Putamen (tissue), 1 donor: ENCODE data around the gene FOSB.
A peak's percentile ranks its signal among the peaks of the same experiment; 100 is the strongest.

Source experiments
- DNase-seq: peaks from one replicate; pipeline ENCODE4 v3.0.0-alpha.2; 2016; ENCODE audit warnings: low spot score

Gene FOSB

GRCh38 chr19:45485305-45486077 is 17.7 kb downstream of the FOSB start:
- peak; percentile 94 for DNase-seq

GRCh38 chr19:45488708-45489107 is 20.9 kb downstream of the FOSB start:
- no peak for DNase-seq

DNA sequence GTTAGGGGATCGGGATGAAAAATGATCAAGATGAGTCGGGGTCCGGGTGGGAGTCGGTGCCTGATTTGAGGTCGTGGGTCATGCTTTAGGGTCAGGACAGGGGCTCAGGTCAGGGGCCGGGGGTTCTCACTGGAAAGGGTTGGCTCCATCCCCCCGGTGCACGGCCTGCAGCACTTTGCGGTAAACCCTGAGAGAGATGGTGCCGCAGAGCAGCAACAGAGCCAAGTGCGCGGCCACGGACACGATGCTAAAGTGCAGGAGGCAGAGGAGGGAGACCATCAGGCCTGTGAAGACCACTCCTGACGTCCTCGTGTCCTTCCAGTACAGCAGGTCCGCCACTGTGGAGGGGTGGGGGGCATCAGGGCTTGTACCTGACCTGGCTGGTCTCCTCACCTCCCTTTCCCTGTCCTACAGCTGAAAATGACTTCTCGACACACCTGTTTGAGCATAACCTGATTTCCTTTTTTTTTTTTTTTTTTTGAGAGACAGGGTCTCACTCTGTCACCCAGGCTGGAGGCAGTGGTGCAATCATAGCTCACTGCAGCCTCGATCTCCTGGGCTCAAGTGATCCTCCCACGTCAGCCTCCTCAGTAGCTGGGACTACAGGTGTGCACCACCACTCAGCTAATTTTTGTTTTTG is 21.5 kb downstream of the FOSB start:
- DNase-seq, result no peak

GRCh38 chr19:45492137-45492626 is 24.4 kb downstream of the FOSB start:
- DNase-seq, result no peak

GRCh38 chr19:45492627-45493470 is 25.1 kb downstream of the FOSB start:
- no peak for DNase-seq

- DNase-seq, result no peak
These were observed 26.6 kb downstream of the FOSB start for GRCh38 chr19:45494261-45494916.

DNA sequence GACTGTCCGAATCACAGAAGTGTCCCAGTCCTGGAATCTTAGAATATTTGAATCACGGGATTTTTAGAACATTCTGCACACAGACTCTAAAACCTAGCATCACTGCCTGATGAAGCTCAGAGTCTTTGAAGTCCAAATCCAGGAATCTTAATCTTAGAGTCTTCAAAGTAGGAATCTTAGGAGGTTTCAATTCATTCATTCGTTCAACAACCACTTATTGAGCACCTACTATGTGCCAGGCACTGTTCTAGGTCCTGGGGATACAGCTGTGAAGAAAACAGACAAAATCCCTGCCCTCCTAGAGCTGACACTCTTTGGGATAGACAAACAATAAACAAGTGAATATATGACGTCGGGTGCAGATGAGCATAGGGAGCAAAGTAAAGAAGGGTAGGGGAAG is 27.4 kb downstream of the FOSB start:
- DNase-seq, result no peak

DNA sequence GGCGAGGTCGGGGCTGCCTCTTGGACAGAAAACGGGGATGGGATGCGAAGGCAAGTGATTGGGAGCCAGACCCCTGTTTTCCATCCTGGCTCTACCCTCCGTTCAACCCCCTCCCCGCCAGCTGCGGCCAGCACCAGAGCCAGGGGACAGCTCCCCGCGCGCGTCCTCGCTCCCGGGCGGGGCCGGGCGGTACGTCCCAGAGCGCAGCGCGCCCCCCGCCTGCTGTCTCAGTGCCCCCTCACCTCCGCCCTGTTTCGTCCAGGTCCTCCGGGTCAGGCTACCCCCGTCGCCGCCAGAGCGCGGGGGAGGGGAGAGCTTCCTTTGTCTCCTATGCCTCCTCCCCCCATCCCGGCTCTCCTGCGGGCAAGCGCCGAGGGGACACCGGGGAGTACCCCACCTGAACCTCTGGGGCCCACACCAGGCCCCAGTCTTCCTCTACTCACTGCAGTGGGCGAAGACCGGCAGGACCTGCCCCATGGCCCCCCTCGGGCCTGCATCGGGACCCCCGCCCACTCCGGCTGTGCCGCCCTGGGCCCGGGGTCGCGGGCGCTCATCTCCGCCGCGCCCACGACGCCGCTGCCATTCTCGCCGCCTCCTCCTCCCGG is 28.7 kb downstream of the FOSB start:
- no peak for DNase-seq

GRCh38 chr19:45497791-45498190 is 30.0 kb downstream of the FOSB start:
- DNase-seq, result no peak

DNA sequence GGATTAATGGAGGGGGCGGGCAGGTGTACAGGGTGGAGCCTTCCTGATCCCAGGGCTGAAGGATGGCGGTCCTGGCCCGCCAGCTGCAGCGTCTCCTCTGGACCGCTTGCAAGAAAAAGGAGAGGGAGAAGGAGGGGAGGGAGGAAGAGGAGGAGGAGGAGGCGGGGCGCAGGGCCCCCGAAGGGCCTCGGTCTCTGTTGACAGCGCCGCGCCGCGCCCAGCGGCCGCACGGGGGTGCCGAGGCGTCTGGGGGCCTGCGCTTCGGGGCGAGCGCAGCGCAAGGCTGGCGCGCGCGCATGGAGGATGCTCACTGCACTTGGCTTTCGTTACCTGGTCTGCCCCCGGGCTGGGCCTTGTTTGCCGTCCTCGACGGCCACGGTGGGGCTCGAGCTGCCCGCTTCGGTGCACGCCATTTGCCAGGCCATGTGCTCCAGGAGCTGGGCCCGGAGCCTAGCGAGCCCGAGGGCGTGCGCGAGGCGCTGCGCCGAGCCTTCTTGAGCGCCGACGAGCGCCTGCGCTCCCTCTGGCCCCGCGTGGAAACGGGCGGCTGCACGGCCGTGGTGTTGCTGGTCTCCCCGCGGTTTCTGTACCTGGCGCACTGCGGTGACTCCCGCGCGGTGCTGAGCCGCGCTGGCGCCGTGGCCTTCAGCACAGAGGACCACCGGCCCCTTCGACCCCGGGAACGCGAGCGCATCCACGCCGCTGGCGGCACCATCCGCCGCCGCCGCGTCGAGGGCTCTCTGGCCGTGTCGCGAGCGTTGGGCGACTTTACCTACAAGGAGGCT is 30.8 kb downstream of the FOSB start, which contains the start of gene PPM1N:
TSS of gene PPM1N (plus strand) at position 33 of the 785 bp plus-strand sequence. CDS start at position 63, 30 bp downstream.
- DNase-seq, result no peak

DNA sequence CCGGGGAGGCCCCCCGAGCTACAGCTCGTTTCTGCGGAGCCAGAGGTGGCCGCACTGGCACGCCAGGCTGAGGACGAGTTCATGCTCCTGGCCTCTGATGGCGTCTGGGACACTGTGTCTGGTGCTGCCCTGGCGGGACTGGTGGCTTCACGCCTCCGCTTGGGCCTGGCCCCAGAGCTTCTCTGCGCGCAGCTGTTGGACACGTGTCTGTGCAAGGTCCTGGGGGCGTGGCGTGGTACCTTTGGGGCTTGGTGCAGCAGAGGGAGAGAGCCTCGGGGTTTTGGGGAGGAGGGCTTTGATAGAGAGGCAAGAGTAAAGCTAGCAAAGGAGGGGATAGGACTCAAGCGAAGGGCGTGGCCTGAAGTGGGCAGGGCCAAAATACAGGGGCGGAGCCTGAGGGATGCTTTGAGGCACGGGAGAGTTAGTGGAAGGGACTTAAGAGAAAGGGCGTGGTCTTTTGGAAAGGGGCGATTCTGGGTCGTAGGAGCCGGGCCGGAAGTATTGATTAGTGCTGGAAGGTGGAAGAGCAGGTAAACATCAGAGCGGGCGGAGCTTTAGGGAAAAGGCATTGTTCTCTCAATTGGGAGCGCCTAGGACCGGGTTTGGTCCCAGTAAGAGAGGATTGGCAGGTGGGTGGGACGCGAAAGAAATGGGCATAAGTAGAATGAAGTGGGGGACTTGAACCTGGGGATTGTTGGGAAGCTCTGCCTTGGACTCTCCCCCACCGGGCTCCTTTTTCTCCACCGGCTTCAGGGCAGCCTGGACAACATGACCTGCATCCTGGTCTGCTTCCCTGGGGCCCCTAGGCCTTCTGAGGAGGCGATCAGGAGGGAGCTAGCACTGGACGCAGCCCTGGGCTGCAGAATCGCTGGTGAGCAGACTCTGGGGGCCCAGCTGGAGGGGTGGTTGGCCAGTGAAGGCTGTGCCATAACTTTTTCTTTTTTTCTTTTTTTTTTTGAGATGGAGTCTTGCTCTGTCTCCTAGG is 31.7 kb downstream of the FOSB start:
- no peak for DNase-seq

DNA sequence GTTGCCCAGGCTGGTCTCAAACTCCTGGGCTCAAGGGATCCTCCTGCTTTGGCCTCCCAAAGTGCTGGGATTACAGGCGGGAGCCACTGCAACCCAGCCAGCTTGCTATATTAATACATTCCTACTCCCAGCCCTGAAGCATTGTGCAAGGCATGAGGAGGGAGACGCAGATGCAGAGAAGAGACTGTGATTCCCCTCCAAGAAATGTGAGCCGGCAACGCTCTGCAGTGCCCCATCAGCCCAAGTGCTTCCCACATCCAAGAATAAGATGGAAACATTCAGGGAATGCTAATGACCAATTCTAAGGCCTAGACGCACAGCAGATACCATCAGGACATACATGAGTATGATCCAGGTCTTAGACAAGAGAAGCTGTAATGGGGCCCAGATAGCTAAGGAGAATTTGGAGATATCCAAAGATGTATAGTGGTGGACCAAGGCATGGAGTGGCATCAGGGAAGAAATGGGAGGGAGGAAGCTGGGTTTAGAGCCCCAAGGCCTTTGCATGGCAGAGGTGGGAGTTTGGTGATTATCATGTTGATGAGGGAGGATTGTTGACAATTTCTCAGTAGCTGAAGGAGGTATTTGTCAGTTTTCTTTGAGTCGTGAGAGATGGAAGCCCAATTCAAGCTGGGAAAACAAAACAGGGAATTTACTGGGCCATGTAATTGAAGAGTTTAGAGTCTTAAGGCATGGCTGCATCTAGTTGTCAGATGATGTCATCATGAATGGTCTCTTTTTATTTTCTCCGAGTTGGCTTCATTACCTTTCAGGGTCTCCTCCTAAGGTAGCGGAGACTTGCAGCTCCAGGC is 33.3 kb downstream of the FOSB start:
- DNase-seq, result no peak

DNA sequence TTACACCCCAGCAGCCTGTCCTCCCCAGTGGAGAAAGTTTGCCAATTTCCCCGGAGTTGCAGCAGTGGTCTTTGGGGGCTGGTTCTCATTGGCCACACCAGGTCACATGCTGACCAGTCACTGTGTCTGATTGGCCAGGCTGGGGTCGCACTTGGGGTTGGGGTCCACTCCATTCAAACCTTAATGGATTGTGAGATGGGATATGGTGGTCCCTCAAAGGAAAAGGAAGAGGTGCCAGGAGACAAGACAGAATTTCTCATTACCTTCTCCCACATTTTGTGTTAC is 33.9 kb downstream of the FOSB start:
- no peak for DNase-seq

GRCh38 chr19:45502111-45502510 is 34.3 kb downstream of the FOSB start:
- DNase-seq, result no peak

GRCh38 chr19:45503909-45504308 is 36.1 kb downstream of the FOSB start:
- no peak for DNase-seq

DNA sequence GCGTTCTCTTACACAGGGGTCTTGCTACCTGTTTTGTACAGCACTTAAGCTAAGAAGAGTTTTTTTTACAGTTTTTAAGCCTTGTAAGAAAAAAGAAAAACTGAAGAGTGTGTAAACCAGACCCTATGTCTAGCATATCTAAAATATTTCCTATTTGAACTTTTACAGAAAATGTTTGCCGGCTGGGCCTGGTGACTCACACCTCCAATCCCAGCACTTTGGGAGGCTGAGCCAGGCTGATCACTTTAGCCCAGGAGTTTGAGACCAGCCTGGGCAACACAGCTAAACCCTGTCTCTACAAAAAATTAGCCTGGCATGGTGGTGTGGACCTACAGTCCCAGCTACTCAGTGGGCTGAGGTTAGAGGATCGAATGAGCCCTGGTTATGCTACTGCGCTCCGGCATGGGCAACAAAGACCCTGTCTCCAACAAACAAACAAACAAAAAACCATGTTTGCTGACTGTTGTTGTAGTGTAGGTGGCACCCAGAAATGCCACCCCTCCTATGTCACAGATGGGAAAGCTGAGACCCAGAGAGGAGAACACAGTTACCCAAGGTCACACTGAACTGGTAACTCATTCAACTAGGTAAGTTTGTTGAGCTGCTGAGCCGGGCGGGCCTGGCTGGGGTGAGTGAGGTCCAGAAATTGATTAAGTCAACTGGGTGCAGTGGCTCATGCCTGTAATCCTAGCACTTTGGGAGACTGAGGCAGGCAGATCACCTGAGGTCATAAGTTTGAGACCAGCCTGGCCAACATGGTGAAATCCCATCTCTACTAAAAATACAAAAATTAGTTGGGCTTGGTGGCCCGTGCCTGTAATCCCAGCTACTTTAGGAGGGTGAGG is 37.6 kb downstream of the FOSB start:
- DNase-seq, result no peak

DNA sequence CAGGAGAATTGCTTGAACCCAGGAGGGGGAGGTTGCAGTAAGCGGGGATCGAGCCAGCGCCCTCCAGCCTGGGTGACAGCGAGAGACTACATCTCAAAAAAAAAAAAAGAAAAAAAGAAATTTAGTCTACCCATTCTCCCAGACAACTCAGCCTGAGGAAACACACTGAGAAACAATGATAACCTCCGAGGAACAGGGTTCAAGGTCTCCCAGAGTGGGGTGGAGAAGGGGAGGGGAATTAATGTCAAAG is 38.1 kb downstream of the FOSB start:
- DNase-seq, result no peak
